ENCODE data around the gene GPR137C. TPM values are rescaled to one million over a fixed set of nuclear protein-coding genes. Genes with fewer than 3 reads are reported as not detected.

GPR137C gene
- total and polyA plus RNA-seq, 2 of the 8 experiments (the other 6 are each of a cell fraction or from before 2014, with no cell fraction given): 2.7 to 4.3 TPM

DNA sequence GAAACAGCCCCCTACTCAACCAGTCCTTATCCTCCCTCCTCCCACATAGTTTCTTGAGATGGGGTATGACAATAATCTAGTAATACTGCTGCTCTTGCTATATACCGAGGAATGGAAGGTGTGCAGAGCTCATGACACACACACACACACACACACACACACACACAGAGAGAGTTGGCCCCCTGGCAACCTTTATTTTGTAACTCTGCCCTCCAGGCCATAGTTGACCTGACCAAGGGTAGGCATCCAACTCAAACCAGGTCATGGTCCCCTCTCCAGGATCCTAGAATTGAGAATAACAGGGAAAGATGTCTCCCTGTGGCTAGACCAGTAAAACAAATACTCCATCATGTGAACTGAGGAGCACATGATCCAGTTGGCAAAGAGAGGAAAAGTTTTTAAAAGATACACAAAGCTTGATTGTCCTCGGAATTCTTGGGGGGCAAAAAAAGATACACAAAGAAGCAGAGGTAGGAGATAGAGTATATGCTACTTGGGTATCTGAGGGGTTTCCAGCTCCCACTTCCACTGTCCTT is 131.4 kb downstream of the GPR137C start:
- Histone ChIP-seq H2AK5ac (ENCODE audit: low read depth, low read length) (no peak overlapping the region), H3K4me1 (replicated peaks in 1 of 4; ENCODE audit: control insufficient read depth in 3 of 4, insufficient read depth in 4 of 4, low read length in 3 of 4) (peaks cover 0 to 7% (median 3%) of the 10 kb centered on the region in 4 experiments; a peak in 4 of 7 replicates), H3K9ac (replicated peaks in 1 of 4; ENCODE audit: extremely low read depth in 1 of 4, low read depth in 3 of 4, low read length in 3 of 4) (no peak overlapping the region), H2BK12ac (ENCODE audit: low read depth, low read length) (no peak overlapping the region), H3K9me3 (ENCODE audit: insufficient read depth in 2 of 2, low read depth in 1 of 2, low read length in 1 of 2) (no peaks in the 10 kb centered on the region), H2BK120ac (replicated peaks; ENCODE audit: low read depth, low read length) (no peak overlapping the region), H4K20me1 (replicated peaks in 1 of 2; ENCODE audit: control insufficient read depth in 1 of 2, insufficient read depth in 2 of 2, low read length in 2 of 2) (peaks cover 5 to 7% of the 10 kb centered on the region in 2 experiments), H3K4me2 (ENCODE audit: insufficient read depth in 1 of 2, low read depth in 2 of 2, low read length in 2 of 2) (no peak overlapping the region), H2AFZ (ENCODE audit: low read length) (no peak overlapping the region), H3K27me3 (replicated peaks in 1 of 4; ENCODE audit: control insufficient read depth in 3 of 4, extremely low read depth in 1 of 4, insufficient read depth in 3 of 4, low read length in 3 of 4) (no peaks in the 10 kb centered on the region), H3K36me3 (ENCODE audit: control insufficient read depth in 2 of 4, insufficient read depth in 4 of 4, low read length in 3 of 4) (no peaks in the 10 kb centered on the region; a peak in 2 of 8 replicates), H4K5ac (ENCODE audit: insufficient read length, low read depth, low read length) (no peak overlapping the region), H3K4me3 (ENCODE audit: extremely low read depth in 1 of 4, insufficient read depth in 2 of 4, low read depth in 3 of 4, low read length in 4 of 4) (no peak overlapping the region), H3K18ac (ENCODE audit: extremely low read depth, low read length) (no peak overlapping the region), H3K4ac (replicated peaks; ENCODE audit: insufficient read length, low read depth, low read length) (no peak overlapping the region), H3K14ac (ENCODE audit: insufficient read length) (no peak overlapping the region), H4K8ac (ENCODE audit: extremely low read depth, insufficient read depth, low read length) (no peak overlapping the region), H3K79me1 (ENCODE audit: low read depth, low read length) (peaks cover 5% of the 10 kb centered on the region), H3K23me2 (ENCODE audit: low read depth, low read length) (no peaks in the 10 kb centered on the region), H2BK5ac (ENCODE audit: low read depth, low read length) (no peak overlapping the region), H3K79me2 (ENCODE audit: control insufficient read depth in 1 of 2, insufficient read depth in 2 of 2, low read length in 2 of 2) (peaks cover 0 to 47% of the 10 kb centered on the region in 2 experiments; a peak in 2 of 4 replicates), H3K27ac (ENCODE audit: low read depth, low read length) (no peak overlapping the region), H2BK20ac (ENCODE audit: low read length) (no peak overlapping the region), H3K56ac (replicated peaks; ENCODE audit: insufficient read length, low read depth, low read length) (no peak overlapping the region), H2BK15ac (ENCODE audit: low read length) (no peak overlapping the region), H3K23ac (ENCODE audit: insufficient read length) (no peak overlapping the region), H4K91ac (replicated peaks; ENCODE audit: insufficient read length, low read length) (no peak overlapping the region)
- DNase-seq (ENCODE audit: low read depth in 1 of 2, low spot score in 2 of 2): no peak
- CTCF ChIA-PET (ENCODE audit: partially characterized antibody): interaction anchor here (1.3 kb wide), 1 partner anchor 20 kb away, joined by 3 read pairs; no protein-coding TSS in a partner anchor
- no peak for FAIRE-seq
- WGBS, 2 experiments (ENCODE audit: extremely low coverage in 1 of 2, insufficient coverage in 1 of 2, insufficient read length in 1 of 2, insufficient replicate concordance in 2 of 2, low coverage in 1 of 2, low lambda C conversion rate in 2 of 2, missing lambda C conversion rate in 1 of 2): 73% methylated on average over 2 of the region's 2 CpGs; no CpG with 5 or more reads in 1 of the 2 experiments
- POLR2A ChIA-PET (ENCODE audit: partially characterized antibody): no interaction called here
- TF ChIP-seq HDAC6 (IDR thresholded peaks at IDR 0.05; ENCODE audit: low read depth, low read length) (no peak), CHD2 (IDR thresholded peaks at IDR 0.05; ENCODE audit: low read length) (no peak), ZNF274 (IDR thresholded peaks at IDR 0.05; ENCODE audit: borderline replicate concordance, extremely low read depth, low read length) (no peak), SAP30 (IDR thresholded peaks at IDR 0.05; ENCODE audit: insufficient read depth, insufficient replicate concordance, low read length) (no peak), SIN3A (conservative IDR thresholded peaks at IDR 0.05 in 1 of 2, IDR thresholded peaks at IDR 0.05 in 1 of 2; ENCODE audit: low read depth in 1 of 2, low read length in 2 of 2) (no peak), YY1 (IDR thresholded peaks at IDR 0.05; ENCODE audit: low read depth, low read length) (no peak), TEAD4 (IDR thresholded peaks at IDR 0.05; ENCODE audit: low read depth, low read length) (no peak), KDM1A (IDR thresholded peaks at IDR 0.05; ENCODE audit: borderline replicate concordance, low read length) (no peak), HDAC2 (IDR thresholded peaks at IDR 0.05; ENCODE audit: borderline replicate concordance in 1 of 2, low read depth in 2 of 2, low read length in 2 of 2) (no peak), NANOG (IDR thresholded peaks at IDR 0.05; ENCODE audit: insufficient read depth, low read depth, low read length, poor library complexity, severe bottlenecking) (no peak), RFX5 (IDR thresholded peaks at IDR 0.05; ENCODE audit: borderline replicate concordance, low read depth, low read length) (no peak)
- TF ChIP-seq, protein P1, sequence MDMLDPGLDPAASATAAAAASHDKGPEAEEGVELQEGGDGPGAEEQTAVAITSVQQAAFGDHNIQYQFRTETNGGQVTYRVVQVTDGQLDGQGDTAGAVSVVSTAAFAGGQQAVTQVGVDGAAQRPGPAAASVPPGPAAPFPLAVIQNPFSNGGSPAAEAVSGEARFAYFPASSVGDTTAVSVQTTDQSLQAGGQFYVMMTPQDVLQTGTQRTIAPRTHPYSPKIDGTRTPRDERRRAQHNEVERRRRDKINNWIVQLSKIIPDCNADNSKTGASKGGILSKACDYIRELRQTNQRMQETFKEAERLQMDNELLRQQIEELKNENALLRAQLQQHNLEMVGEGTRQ (IDR thresholded peaks at IDR 0.05; ENCODE audit: low read length): no peak
